Endothelial cell (in vitro differentiated cells): ENCODE measurements around the gene ARHGAP6. TPM values are rescaled to one million over a fixed set of nuclear protein-coding genes. Genes with fewer than 3 reads are reported as not detected.

Experiments used
- DNase-seq: peaks from one replicate; pipeline ENCODE4 v3.0.0; 2021; ENCODE audit warnings: low spot score
- H3K27ac Mint-ChIP-seq: one replicate; pipeline ENCODE4 v1.8.0; 2021; ENCODE audit warnings: mixed read lengths, inconsistent platforms; ENCODE audit not compliant: unreplicated experiment
- H3K27me3 Mint-ChIP-seq: one replicate; pipeline ENCODE4 v1.8.0; 2021; ENCODE audit warnings: mild to moderate bottlenecking, moderate library complexity, mixed read lengths, inconsistent platforms; ENCODE audit not compliant: unreplicated experiment
- H3K36me3 Mint-ChIP-seq: one replicate; pipeline ENCODE4 v1.8.0; 2021; ENCODE audit warnings: mild to moderate bottlenecking, low read depth, mixed read lengths, inconsistent platforms; ENCODE audit not compliant: unreplicated experiment
- H3K4me1 Mint-ChIP-seq: one replicate; pipeline ENCODE4 v1.8.0; 2021; ENCODE audit warnings: mild to moderate bottlenecking, mixed read lengths, inconsistent platforms; ENCODE audit not compliant: unreplicated experiment
- H3K4me3 Mint-ChIP-seq: one replicate; pipeline ENCODE4 v1.8.0; 2021; ENCODE audit warnings: mild to moderate bottlenecking, mixed read lengths, inconsistent platforms; ENCODE audit not compliant: unreplicated experiment
- H3K9me3 Mint-ChIP-seq: one replicate; pipeline ENCODE4 v1.8.0; 2021; ENCODE audit warnings: mixed read lengths, inconsistent platforms; ENCODE audit not compliant: unreplicated experiment
- CTCF ChIP-seq: fragments of 200-600 bp; sonication (generic); IDR thresholded peaks from one replicate; pipeline ENCODE4 v1.5.0; 2021; ENCODE audit warnings: antibody characterized with exemption; ENCODE audit not compliant: unreplicated experiment
- total RNA-seq: library from RNA; stranded (reverse); fragmentation: NEBNext Ultra II Directional; extraction: Animal tissue kit (Norgen Biotek cat#: 25700); gene quantifications from one replicate; pipeline ENCODE4 v1.2.1, GENCODE V29; 2021; ENCODE audit not compliant: unreplicated experiment

ARHGAP6 gene
- total RNA-seq, 1 donor from 2014 or later = 4.1 TPM

DNA sequence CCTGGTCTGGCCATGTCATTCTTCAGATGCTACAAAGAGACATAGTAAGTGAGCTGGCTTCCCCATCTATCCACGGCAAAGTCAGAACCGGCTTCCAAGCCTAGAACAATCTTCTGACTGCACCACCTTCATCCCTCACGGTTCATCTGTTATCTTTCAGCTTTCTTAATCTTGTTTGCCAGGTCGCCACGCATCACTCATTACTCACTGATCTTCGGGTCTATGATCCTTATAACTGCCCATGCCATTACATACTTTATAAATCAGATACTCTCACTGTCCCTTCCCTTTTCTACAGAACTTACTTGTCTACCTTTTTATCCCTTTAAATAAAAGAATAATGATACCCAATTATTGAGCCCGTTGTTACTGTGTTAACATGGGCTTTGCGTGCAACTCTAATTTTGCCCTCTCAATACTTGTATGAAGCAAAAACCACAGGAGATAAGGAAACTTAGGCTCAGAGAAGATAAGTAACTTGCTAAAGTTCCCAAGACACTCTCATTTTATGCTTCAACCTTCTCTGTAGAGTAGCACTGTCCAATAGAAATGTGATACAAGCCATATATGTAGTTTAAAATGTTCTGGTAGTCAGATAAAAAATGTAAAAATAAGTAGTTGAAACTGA, 200.8 kb downstream of the ARHGAP6 start:
- no peak for TF ChIP-seq CTCF
- peaks cover 2% of the 10 kb centered on the region for H3K27me3 Mint-ChIP-seq
- H3K36me3 Mint-ChIP-seq = no peaks in the 10 kb centered on the region
- H3K27ac Mint-ChIP-seq = no peak overlapping the region
- no peak for DNase-seq
- H3K9me3 Mint-ChIP-seq = no peaks in the 10 kb centered on the region
- no peak overlapping the region for H3K4me3 Mint-ChIP-seq
- peaks cover 9% of the 10 kb centered on the region for H3K4me1 Mint-ChIP-seq

- H3K27me3 Mint-ChIP-seq = peaks cover 2% of the 10 kb centered on the region
- no peak for DNase-seq
- no peaks in the 10 kb centered on the region for H3K9me3 Mint-ChIP-seq
- H3K4me1 Mint-ChIP-seq = peaks cover 9% of the 10 kb centered on the region
- H3K27ac Mint-ChIP-seq = no peak overlapping the region
- H3K4me3 Mint-ChIP-seq = no peak overlapping the region
- H3K36me3 Mint-ChIP-seq = no peaks in the 10 kb centered on the region
- no peak for TF ChIP-seq CTCF
These were observed 201.3 kb downstream of the ARHGAP6 start for GRCh38 chrX:11464380-11464779.

GRCh38 chrX:11462648-11463047, 203.1 kb downstream of the ARHGAP6 start:
- no peak overlapping the region for H3K4me3 Mint-ChIP-seq
- H3K9me3 Mint-ChIP-seq = no peaks in the 10 kb centered on the region
- no peak for DNase-seq
- TF ChIP-seq CTCF = no peak
- H3K36me3 Mint-ChIP-seq = no peaks in the 10 kb centered on the region
- peak overlapping the region; percentile 24 for H3K27ac Mint-ChIP-seq
- peaks cover 9% of the 10 kb centered on the region for H3K4me1 Mint-ChIP-seq
- peaks cover 2% of the 10 kb centered on the region for H3K27me3 Mint-ChIP-seq

GRCh38 chrX:11462136-11462535, 203.6 kb downstream of the ARHGAP6 start:
- Mint-ChIP-seq H3K27ac (no peak overlapping the region), H3K27me3 (peaks cover 2% of the 10 kb centered on the region), H3K4me3 (no peak overlapping the region), H3K4me1 (peaks cover 9% of the 10 kb centered on the region), H3K9me3 (no peaks in the 10 kb centered on the region), H3K36me3 (no peaks in the 10 kb centered on the region)
- DNase-seq = no peak
- no peak for TF ChIP-seq CTCF

DNA sequence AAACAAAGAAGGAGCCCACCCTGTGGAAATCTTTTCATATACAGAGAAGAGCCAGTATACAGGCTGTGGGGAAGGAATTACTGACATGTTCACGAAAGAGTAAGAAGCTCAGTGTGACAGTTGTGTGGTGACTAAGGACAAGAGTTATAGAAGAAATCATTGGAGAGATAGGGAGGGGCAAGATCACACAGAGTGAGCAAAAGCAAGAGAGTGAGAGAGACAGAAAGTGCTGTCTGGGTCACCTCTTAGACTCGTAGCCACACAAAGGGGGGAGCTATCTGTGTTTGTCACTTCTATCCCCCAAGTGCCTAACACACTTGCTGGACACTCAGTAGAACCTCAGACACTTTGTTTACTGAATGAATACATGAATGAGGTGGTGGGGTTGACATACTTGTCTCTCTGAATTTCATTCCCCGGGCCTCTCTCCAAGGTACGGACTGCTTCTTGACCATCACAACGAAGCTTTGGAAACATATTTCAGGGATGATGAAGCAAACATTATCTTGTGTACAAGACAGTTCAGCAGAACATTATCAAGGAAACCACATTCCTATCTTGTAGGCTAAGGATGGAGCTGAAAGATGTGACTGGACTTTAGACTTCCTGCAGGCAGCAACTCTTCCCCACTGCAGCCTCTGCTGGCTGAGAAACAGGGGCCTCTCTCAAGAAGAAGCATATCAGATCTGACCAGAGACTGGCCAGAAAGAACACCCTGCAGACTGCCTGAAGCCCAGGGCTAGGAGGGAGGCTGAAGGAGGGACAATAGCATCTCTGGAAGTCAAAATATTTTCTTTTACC, 204.3 kb downstream of the ARHGAP6 start:
- DNase-seq = no peak
- no peaks in the 10 kb centered on the region for H3K9me3 Mint-ChIP-seq
- TF ChIP-seq CTCF = no peak
- H3K4me1 Mint-ChIP-seq = peaks cover 9% of the 10 kb centered on the region
- no peaks in the 10 kb centered on the region for H3K36me3 Mint-ChIP-seq
- no peak overlapping the region for H3K27ac Mint-ChIP-seq
- no peak overlapping the region for H3K4me3 Mint-ChIP-seq
- peaks cover 2% of the 10 kb centered on the region for H3K27me3 Mint-ChIP-seq
